CD4-positive, alpha-beta T cell treated with Interleukin-15 for 4 hours (primary cell): ENCODE results near the gene RFWD3.

Experiments used
- DNase-seq: peaks from one replicate; pipeline ENCODE4 v3.0.0-alpha.2; 2020; ENCODE audit warnings: low spot score

The RFWD3 gene

DNA sequence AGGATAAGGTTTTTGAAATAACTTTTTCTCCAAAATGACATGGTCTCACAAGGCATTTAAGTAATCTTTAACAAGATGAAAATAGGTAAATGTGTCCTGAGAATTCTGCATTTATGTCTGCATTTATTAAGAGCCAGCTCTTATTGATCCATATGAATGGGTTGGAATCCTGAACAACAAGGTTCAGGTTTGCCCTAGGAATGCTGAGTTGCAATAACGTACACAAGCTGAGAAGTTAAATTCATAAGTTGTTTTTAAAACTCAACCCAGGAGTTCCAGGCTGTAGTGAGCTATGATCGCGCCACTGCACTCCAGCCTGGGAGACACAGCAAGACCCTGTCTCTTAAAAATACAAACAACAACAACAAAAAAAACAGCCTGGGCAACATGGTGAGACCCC lies 87.8 kb downstream of the RFWD3 start:
- no peak for DNase-seq

GRCh38 chr16:74578433-74578832 lies 88.2 kb downstream of the RFWD3 start:
- no peak for DNase-seq

DNA sequence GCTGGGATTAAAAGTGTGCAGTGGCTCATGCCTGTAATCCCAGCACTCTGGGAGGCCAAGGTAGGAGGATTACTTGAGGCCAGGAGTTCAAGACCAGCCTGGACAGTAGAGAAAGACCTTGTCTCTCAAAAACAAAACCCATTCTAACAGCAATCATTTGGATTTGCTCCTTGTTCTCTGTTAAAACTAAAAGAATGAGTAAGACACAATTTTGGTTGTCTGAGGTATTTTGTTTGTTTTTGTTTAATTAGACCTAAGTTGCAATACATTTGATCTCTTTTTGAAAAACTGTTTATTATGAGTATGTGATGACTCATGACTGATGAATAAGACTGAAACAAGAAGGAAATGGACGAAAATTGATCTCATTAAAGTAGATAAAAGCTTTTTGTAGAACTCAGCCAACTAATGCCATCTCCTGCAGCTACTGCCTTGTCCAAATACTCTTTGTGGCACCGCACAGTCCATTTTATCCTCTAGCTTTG lies 88.8 kb downstream of the RFWD3 start:
- peak; percentile 36 for DNase-seq

DNA sequence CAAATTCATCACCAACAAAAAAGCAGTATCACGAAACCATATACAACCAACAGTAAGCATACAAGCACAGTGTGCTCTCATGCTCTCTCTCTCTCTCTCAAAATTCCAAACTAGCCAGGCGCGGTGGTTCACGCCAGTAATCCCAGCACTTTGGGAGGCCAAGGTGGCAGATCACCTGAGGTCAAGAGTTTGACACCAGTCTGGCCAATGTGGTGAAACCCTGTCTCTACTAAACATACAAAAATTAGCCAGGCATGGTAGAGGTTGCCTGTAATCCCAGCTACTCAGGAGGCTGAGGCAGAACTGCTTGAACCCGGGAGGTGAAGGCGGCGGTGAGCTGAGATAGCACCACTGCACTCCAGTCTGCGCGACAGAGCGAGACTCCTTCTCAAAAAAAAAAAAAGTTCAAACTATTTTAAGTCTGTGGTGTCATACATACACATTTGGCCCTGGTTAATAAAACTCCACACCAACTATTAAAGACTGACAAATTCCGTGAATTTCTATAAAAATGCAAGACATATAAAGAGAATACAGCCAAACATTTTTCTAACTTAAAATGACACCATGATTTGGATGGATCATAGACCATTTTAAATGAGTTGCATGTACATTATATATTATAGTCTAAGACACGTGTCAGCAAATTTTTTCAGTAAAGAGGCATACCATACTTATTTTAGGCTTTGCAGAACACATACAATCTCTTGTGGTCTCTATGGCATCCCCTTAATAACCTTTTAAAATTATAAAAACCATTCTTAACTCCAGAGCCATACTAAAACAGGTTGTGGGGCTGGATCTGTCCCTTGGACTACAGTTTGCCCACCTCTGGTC lies 90.7 kb downstream of the RFWD3 start:
- no peak for DNase-seq

DNA sequence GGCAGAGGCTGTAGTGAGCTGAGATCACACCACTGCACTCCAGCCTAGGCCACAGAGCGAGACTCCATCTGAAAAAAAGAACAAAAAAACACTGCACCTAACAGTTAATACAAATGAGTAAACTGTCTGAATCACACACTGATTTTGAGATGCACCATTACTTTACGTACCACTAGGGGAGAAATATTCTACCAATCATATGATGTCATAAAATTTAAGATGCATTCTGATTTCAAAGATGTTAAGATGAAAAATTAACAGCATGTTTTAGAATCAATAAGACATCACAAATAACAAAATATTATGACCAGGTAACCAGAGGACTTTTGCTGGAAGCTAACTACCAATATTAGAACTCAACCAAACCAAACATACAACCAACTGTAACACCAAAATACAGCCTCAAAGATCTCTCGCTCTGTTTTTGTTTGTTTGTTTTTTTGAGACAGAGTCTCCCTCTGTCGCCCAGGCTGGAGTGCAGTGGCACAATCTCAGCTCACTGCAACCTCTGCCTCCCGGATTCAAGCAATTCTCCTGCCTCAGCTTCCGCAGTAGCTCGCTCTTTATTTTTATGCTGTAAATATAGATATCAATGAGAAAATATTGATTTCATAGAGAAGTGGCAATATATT lies 91.4 kb downstream of the RFWD3 start:
- DNase-seq: no peak

DNA sequence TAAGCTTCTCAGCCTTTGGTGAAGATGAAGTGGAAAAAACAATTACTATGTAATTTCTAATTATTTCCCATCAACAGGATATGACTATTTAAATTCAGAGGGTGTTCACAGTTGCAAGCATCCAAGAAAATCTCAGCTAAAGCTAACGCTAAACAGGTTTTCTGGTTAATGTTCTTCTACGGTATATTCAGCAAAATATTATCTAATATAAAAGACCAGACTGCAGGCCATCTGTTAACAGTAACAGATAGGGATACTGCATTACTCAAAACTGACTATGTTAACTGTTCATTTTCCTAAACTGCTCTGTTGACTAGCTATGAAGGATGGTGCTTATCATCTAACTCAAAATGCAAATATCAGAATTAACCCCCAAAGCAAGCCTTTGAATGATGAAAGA lies 92.5 kb downstream of the RFWD3 start:
- DNase-seq: no peak

DNA sequence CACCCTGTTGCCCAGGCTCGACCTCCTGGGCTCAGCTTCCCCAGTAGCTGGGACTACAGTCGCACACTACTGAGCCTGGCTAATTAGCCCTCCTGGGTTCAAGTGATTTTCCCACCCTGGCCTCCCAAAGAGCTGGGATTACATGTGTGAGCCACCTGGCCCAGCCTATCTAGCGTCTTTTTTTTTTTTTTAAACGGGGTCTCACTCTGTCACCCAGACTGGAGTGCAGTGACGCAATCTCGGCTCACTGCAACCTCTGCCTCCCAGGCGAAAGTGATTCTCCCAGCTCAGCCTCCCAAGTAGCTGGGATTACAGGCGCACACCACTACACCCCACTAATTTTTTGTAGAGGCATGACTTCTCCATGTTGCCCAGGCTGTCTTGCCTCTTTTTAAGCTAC lies 93.1 kb downstream of the RFWD3 start:
- DNase-seq: no peak
